HL-60 (cell line): ENCODE data around the gene STX8.

Source experiments
- GABPA ChIP-seq: IDR thresholded peaks from 2 replicates; pipeline ENCODE4 v1.6.1; 2012; ENCODE audit warnings: low read depth
- POLR2AphosphoS5 ChIP-seq: IDR thresholded peaks from 2 replicates; pipeline ENCODE4 v1.6.1; 2012; ENCODE audit warnings: low read depth
- SPI1 ChIP-seq: IDR thresholded peaks from 2 replicates; pipeline ENCODE4 v1.6.1; 2012; ENCODE audit warnings: low read depth, mild to moderate bottlenecking, borderline replicate concordance
- TF ChIP-seq, protein P1 (sequence below): IDR thresholded peaks from one replicate; pipeline ENCODE4 v1.5.1; 2011; ENCODE audit warnings: low read length, control low read depth, inconsistent platforms; ENCODE audit not compliant: insufficient read depth
- TF ChIP-seq, protein P2 (sequence below): IDR thresholded peaks from 2 replicates; pipeline ENCODE4 v1.6.1; 2012; ENCODE audit warnings: low read depth; ENCODE audit not compliant: insufficient replicate concordance

DNA sequence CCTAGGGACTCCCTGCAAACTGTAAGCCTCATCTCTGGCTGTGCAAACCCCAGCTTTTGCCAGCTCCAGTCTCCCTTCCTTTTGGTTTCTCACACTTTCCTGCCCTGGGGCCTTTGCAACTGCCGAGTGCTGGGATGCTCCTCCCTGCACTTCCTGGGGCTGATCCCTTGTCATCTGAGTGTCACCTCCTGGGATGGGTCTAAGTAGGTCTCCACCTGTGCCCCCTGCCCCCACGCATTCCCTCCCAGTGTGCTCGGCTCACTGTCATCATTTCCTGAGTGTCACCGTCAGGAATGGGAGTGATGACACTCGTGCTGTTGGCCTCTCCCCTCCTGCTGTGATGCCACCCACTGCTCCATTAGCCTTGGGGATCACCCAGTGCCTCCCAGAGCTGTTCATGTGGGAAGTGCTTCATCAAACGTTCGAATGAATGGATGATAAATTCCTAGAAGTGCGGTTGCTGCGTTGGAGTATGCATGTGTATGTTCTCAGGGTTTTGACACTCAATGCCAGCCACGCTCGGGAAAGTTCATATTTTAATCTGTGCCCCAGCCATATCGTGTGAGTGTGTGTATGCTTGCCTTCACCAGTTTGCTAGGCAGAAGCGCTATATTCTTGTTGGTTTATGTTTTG lies 364.4 kb downstream of the STX8 start:
- TF ChIP-seq POLR2AphosphoS5 (no peak), GABPA (no peak), SPI1 (no peak)
- TF ChIP-seq, protein P1, sequence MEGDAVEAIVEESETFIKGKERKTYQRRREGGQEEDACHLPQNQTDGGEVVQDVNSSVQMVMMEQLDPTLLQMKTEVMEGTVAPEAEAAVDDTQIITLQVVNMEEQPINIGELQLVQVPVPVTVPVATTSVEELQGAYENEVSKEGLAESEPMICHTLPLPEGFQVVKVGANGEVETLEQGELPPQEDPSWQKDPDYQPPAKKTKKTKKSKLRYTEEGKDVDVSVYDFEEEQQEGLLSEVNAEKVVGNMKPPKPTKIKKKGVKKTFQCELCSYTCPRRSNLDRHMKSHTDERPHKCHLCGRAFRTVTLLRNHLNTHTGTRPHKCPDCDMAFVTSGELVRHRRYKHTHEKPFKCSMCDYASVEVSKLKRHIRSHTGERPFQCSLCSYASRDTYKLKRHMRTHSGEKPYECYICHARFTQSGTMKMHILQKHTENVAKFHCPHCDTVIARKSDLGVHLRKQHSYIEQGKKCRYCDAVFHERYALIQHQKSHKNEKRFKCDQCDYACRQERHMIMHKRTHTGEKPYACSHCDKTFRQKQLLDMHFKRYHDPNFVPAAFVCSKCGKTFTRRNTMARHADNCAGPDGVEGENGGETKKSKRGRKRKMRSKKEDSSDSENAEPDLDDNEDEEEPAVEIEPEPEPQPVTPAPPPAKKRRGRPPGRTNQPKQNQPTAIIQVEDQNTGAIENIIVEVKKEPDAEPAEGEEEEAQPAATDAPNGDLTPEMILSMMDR: no peak
- TF ChIP-seq, protein P2, sequence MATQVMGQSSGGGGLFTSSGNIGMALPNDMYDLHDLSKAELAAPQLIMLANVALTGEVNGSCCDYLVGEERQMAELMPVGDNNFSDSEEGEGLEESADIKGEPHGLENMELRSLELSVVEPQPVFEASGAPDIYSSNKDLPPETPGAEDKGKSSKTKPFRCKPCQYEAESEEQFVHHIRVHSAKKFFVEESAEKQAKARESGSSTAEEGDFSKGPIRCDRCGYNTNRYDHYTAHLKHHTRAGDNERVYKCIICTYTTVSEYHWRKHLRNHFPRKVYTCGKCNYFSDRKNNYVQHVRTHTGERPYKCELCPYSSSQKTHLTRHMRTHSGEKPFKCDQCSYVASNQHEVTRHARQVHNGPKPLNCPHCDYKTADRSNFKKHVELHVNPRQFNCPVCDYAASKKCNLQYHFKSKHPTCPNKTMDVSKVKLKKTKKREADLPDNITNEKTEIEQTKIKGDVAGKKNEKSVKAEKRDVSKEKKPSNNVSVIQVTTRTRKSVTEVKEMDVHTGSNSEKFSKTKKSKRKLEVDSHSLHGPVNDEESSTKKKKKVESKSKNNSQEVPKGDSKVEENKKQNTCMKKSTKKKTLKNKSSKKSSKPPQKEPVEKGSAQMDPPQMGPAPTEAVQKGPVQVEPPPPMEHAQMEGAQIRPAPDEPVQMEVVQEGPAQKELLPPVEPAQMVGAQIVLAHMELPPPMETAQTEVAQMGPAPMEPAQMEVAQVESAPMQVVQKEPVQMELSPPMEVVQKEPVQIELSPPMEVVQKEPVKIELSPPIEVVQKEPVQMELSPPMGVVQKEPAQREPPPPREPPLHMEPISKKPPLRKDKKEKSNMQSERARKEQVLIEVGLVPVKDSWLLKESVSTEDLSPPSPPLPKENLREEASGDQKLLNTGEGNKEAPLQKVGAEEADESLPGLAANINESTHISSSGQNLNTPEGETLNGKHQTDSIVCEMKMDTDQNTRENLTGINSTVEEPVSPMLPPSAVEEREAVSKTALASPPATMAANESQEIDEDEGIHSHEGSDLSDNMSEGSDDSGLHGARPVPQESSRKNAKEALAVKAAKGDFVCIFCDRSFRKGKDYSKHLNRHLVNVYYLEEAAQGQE: no peak
